Measurements from ENCODE around the gene EMP2.
"Not testable (repeated sequence)": the region's sequence is repeated elsewhere in the genome, so short reads cannot be mapped to it uniquely, and the experiment has no call there.

Gene EMP2

GRCh38 chr16:10579965-10580882 lies at the start of gene EMP2:
EMP2 (minus strand) TSS chr16:10580598; CDS start chr16:10547617, 32,981 bp downstream.
- DNase-seq, result no peak

DNA sequence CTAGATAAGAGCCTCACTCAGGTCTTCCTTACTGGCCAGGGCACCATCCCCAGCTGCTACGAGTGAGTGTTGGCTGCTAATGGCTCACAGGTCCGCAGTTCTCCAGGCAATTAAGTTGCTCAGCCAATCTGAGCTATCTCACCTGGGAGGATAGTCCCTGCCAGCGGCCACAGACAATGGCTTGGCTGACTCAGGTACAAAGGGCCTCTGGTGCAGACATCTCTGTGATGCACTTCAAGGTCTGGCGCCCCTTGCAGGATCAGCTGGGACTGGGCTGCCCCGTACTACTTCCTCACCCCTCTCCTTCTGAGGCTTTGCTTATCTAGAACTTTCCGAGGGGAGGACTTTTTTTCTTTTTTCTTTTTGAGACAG lies 49.2 kb upstream of the EMP2 start:
- no peak for DNase-seq

GRCh38 chr16:10625595-10626357 lies 45.4 kb upstream of the EMP2 start:
- DNase-seq, result no peak

DNA sequence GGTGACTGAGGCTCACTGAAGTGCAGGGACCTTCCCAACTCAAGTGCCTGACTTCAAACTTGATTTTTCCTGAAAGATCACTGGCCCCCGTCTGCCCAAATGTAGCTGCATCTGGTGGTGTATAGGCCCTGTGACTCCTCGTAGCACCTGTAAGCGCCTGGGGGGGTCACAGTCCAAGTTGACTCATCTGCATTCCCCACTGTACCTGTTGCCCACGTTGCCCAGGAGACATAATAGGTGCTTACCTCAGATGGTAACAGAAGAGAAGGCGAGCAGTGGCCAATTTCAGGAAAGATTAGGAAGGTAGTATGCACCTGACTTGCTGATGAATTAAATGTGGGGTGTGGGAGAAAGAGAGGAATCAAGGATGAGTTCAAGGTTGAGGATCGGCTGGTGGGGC lies 44.1 kb upstream of the EMP2 start:
- no peak for DNase-seq

GRCh38 chr16:10623059-10623458 lies 42.7 kb upstream of the EMP2 start:
- no peak for DNase-seq

DNA sequence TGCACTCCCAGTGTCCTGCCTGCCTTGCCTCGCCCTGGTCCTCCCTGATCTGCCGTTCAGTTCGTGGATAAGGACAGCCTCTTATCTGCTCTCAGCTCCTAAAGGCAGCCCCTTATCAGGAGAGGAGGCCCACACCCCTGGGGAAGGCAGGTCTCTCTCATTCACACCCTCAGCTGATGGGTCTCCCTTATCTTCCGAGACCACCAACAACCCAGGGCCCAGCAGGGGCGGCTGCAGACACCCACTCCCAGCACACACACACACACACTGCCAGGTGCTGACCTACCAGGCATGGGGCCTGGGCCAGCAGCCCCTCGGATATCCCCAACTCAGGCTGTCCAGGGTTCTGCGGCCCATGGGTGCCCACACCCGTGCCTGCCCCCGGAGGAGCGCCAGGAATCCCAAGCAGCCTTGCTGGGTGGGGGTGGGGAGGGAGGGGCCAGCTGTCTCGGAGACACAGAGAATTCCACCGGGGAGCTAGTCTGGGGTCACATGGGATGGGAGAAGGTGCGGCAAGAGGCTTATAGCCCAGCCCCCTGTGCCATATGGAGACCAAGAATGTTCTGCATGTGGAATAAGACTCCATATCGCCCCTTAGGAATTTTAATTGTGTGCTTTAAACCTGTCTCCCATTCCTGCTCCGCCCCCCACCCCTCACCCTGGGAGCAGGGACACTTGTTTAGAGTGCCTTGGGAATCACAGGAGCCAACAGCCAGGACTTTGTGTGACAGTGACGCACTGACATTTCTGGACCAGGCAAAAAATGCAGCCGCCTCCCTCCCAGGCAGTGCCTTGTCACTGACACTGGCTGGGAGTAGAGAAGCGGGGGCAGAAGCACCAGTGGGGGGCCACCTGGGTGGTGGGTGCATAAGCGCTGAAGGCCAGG lies 41.9 kb upstream of the EMP2 start:
- no peak for DNase-seq

DNA sequence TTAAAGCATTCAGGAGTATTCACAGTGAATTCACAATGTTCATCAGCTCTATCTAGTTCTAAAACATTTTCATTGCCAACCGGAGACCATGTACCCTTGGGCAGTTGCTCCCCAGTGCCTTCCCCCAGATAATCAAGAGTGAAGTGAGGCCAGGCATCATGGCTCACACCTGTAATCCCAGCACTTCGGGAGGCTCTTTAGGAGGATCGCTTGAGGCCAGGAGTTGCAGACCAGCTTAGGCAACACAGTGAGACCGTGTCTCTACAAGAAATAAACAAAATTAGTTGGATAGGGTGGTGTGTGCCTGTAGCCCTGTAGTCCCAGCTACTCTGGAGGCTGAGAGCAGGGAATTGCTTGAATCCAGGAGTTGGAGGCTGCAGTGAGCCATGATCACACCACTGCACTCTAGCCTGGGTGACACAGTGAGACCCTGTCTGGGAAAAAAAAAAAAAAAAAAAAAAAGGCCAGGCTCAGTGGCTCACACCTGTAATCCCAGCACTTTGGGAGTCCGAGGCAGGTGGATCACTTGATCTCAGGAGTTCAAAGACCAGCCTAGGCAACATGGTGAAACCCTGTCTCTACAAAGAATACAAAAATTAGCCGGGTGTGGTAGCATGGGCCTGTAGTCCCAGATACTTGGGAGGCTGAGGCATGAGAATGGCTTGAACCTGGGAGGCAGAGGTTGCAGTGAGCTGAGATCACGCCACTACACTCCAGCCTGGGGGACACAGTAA lies 41.0 kb upstream of the EMP2 start:
- DNase-seq, result not testable (repeated sequence)

GRCh38 chr16:10620120-10620519 lies 39.7 kb upstream of the EMP2 start:
- DNase-seq, result no peak

- no peak for DNase-seq
Measured at GRCh38 chr16:10619271-10619849, 39.0 kb upstream of the EMP2 start.

DNA sequence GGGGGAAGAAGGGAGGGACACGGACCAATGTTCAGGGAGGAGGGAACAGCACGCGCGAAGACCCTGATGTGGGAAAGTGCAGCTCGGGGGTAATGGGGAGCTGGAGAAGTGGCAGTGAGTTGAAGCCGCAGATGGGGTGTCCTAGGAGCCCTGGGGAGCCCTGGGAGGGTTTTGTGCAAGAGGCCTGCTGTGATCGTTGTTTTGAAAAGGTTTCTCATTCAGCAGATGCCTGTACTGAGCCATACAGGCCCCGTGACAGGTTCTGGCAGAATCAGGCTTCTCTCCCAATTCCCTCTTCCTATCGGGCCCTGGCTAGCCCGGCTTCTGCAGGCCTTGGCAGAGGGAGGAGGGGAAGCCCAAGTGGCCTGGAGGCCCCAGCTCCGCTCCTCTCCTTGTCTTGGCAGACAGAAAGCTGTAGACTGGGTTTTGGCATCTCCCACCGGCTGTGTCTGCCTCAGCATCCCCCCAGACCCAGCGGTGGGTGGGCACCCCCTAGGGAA lies 38.4 kb upstream of the EMP2 start:
- no peak for DNase-seq

DNA sequence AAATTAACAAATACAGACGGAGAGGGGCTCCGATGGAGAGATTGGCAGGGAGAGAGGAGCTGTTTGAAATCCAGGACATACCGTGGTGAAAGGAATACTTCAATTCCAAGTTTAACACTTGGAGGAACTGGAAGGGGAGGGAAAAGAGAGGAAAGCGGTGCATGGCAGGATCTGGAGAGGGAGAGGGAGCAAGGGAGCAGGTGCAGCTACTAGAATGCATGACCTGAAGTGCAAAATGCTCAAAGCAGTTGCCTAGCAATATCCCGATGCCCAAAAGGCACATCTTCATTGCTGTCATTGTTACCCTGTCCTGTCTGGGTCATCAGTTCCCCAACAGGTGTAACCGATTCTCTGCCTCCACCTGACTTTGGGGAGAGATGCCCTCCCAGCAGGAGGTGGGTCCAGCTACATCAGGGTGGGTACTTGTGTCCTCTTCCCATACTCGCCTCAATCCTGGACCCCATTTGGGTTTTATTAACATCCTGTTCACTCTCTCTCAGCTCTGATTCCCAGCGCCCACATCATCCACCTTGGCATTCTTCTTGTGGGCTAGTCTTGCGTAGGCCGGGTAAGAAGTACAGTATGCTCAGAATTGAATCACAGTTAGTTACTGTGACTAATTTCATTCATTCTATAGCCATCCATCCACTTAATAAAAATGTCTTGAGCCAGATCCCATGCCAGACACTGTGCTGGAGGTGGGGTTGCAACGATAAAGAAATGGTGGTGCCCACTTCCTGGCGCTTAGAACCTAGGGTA lies 37.4 kb upstream of the EMP2 start:
- no peak for DNase-seq

GRCh38 chr16:10616756-10617640 lies 36.6 kb upstream of the EMP2 start:
- DNase-seq, result no peak

- no peak for DNase-seq
Measured at GRCh38 chr16:10616419-10616755, 36.0 kb upstream of the EMP2 start.

DNA sequence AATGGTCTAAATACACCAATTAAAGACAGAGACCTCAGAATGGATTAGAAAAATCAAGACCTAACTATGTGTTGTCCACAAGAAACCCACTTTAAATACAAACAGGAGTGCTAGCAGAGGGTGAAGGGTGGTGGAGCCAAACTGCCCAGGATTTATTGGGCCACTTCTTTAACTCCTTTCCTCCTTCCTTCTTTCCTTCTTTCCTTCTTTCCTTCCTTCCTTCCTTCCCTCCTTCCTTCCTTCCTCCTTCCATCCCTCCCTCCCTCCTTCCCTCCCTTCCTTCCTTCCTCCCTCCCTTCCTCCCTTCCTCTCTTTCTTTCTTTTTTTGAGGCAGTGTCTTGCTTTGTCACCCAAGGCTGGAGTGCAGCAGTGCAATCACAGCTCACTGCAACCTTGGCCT lies 34.3 kb upstream of the EMP2 start:
- DNase-seq, result no peak

- no peak for DNase-seq
Measured at GRCh38 chr16:10613785-10614485, 33.5 kb upstream of the EMP2 start.

- no peak for DNase-seq
Measured at GRCh38 chr16:10612649-10613179, 32.3 kb upstream of the EMP2 start.

GRCh38 chr16:10611825-10612342 lies 31.5 kb upstream of the EMP2 start:
- DNase-seq, result no peak

- DNase-seq, result no peak
Measured at GRCh38 chr16:10610499-10611184, 30.2 kb upstream of the EMP2 start.

Data from KG1 (cell line).